ENCODE measurements around the gene CRTC2. TPM values are rescaled to one million over a fixed set of nuclear protein-coding genes. Genes with fewer than 3 reads are reported as not detected.
A peak's percentile ranks its signal among the peaks of the same experiment; 100 is the strongest.

Gene CRTC2
- total and polyA plus RNA-seq, 9 of the 15 experiments (the other 6 are each of a cell fraction or from before 2014, with no cell fraction given) = 2.7 to 26.4 (median 10.2) TPM

DNA sequence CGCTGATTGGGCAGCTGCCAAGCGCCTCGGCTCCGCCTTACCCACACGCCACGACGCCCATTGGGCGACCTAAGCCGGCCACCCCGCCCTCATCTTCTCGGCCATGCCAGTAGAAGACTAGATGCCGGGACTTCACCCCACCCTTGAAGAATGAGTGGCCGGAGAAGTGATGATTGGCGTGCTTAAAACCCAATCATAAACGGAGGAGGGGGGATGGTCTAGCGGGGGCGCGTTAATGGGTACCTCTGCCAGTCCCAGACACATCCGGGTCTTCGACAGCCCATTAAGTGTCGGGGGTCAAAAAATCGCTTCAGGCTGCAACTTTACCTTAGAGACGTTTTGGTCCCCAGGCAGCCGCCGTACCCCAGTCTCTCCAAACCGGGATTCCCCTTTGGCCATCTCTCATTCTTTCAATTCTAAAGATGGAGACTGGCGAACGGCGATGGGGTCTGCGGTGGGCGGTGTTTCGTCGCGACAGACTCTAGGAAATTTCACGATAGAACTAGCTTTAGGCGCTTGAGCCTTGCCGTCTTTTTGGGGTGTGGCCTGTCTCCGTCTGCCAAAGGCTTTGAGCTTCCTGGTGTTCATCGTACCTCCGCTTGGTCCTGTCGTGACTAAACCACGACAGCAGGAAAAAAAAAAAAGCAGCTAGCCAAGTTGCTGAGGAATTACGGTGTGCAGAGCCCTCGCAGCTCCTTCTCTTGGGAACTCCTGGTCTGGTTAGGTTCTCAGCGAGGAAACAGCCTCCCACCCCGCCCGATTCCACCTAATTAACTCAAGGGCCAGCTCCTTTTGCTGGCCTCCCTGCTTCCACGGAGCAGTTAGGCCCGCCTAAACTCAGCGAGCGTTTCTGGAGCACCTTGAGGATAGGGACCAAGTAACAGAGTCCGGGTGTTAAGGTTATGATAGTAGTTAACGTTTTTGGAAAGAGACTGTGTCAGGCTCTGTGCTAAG lies 35.2 kb downstream of the CRTC2 start, which contains the start of gene GATAD2B (continued):
- TF ChIP-seq HMGN3 (IDR thresholded peaks at IDR 0.05; ENCODE audit: borderline replicate concordance, extremely low read depth, insufficient read length, low read depth, low read length) (no peak), ZNF140 (CRISPR knock-in tag; IDR thresholded peaks at IDR 0.05) (no peak), PKNOX1 (IDR thresholded peaks at IDR 0.05) (peak; percentile 100), HDAC1 (IDR thresholded peaks at IDR 0.05) (no peak), RAD21 (CRISPR knock-in tag; conservative IDR thresholded peaks at IDR 0.05 in 1 of 2, IDR thresholded peaks at IDR 0.05 in 1 of 2) (no peak), BACH1 (tag; IDR thresholded peaks at IDR 0.05) (no peak), KLF13 (tag; IDR thresholded peaks at IDR 0.05; ENCODE audit: borderline replicate concordance, low read depth) (no peak), TCF7 (IDR thresholded peaks at IDR 0.05; ENCODE audit: borderline replicate concordance) (no peak), HLTF (IDR thresholded peaks at IDR 0.05) (no peak), ZNF143 (CRISPR knock-in tag; IDR thresholded peaks at IDR 0.05) (no peak), ADNP (tag; IDR thresholded peaks at IDR 0.05) (no peak), PTTG1 (tag; IDR thresholded peaks at IDR 0.05; ENCODE audit: low read depth) (no peak), ZNF197 (CRISPR knock-in tag; IDR thresholded peaks at IDR 0.05; ENCODE audit: low read depth) (no peak), MTF1 (CRISPR knock-in tag; IDR thresholded peaks at IDR 0.05; ENCODE audit: borderline replicate concordance) (no peak), ZFPM2 (CRISPR knock-in tag; IDR thresholded peaks at IDR 0.05) (no peak)
- TF ChIP-seq, protein P1, sequence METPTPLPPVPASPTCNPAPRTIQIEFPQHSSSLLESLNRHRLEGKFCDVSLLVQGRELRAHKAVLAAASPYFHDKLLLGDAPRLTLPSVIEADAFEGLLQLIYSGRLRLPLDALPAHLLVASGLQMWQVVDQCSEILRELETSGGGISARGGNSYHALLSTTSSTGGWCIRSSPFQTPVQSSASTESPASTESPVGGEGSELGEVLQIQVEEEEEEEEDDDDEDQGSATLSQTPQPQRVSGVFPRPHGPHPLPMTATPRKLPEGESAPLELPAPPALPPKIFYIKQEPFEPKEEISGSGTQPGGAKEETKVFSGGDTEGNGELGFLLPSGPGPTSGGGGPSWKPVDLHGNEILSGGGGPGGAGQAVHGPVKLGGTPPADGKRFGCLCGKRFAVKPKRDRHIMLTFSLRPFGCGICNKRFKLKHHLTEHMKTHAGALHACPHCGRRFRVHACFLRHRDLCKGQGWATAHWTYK (CRISPR knock-in tag; IDR thresholded peaks at IDR 0.05) = no peak
- TF ChIP-seq, protein P2, sequence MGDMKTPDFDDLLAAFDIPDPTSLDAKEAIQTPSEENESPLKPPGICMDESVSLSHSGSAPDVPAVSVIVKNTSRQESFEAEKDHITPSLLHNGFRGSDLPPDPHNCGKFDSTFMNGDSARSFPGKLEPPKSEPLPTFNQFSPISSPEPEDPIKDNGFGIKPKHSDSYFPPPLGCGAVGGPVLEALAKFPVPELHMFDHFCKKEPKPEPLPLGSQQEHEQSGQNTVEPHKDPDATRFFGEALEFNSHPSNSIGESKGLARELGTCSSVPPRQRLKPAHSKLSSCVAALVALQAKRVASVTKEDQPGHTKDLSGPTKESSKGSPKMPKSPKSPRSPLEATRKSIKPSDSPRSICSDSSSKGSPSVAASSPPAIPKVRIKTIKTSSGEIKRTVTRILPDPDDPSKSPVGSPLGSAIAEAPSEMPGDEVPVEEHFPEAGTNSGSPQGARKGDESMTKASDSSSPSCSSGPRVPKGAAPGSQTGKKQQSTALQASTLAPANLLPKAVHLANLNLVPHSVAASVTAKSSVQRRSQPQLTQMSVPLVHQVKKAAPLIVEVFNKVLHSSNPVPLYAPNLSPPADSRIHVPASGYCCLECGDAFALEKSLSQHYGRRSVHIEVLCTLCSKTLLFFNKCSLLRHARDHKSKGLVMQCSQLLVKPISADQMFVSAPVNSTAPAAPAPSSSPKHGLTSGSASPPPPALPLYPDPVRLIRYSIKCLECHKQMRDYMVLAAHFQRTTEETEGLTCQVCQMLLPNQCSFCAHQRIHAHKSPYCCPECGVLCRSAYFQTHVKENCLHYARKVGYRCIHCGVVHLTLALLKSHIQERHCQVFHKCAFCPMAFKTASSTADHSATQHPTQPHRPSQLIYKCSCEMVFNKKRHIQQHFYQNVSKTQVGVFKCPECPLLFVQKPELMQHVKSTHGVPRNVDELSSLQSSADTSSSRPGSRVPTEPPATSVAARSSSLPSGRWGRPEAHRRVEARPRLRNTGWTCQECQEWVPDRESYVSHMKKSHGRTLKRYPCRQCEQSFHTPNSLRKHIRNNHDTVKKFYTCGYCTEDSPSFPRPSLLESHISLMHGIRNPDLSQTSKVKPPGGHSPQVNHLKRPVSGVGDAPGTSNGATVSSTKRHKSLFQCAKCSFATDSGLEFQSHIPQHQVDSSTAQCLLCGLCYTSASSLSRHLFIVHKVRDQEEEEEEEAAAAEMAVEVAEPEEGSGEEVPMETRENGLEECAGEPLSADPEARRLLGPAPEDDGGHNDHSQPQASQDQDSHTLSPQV (IDR thresholded peaks at IDR 0.05) = no peak
- TF ChIP-seq, protein P3, sequence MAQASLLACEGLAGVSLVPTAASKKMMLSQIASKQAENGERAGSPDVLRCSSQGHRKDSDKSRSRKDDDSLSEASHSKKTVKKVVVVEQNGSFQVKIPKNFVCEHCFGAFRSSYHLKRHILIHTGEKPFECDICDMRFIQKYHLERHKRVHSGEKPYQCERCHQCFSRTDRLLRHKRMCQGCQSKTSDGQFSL (CRISPR knock-in tag; IDR thresholded peaks at IDR 0.05) = no peak
- TF ChIP-seq, protein P3 (tag; IDR thresholded peaks at IDR 0.05) = no peak

Data from K562 (cell line).